ENCODE data around the gene HUS1B. TPM values are rescaled to one million over a fixed set of nuclear protein-coding genes. Genes with fewer than 3 reads are reported as not detected.
A peak's percentile ranks its signal among the peaks of the same experiment; 100 is the strongest.

The HUS1B gene
- total and polyA plus RNA-seq, 2 experiments from 2014 or later: 1.2 TPM; not detected in 1

- TF ChIP-seq CTCF (IDR thresholded peaks at IDR 0.05; ENCODE audit: low read depth, low read length): no peak
- H3K4me3 ChIP-seq: no peak overlapping the region
- H3K27ac ChIP-seq: no peak overlapping the region
- H3K9me3 ChIP-seq (ENCODE audit: low read depth): no peaks in the 10 kb centered on the region
- no peaks in the 10 kb centered on the region for H3K36me3 ChIP-seq
- no peak for DNase-seq (ENCODE audit: low read depth in 1 of 2, low spot score in 1 of 2)
- no peaks in the 10 kb centered on the region for H3K27me3 ChIP-seq
- H3K4me1 ChIP-seq (ENCODE audit: low read depth): no peaks in the 10 kb centered on the region
Measured at GRCh38 chr6:633611-634010, 23.3 kb downstream of the HUS1B start.

- H3K27me3 ChIP-seq: no peaks in the 10 kb centered on the region
- no peak overlapping the region for H3K4me3 ChIP-seq
- DNase-seq (ENCODE audit: low read depth in 1 of 2, low spot score in 1 of 2): no peak
- no peaks in the 10 kb centered on the region for H3K4me1 ChIP-seq (ENCODE audit: low read depth)
- no peaks in the 10 kb centered on the region for H3K9me3 ChIP-seq (ENCODE audit: low read depth)
- no peak overlapping the region for H3K27ac ChIP-seq
- no peak for TF ChIP-seq CTCF (IDR thresholded peaks at IDR 0.05; ENCODE audit: low read depth, low read length)
- H3K36me3 ChIP-seq: no peaks in the 10 kb centered on the region
Measured at GRCh38 chr6:628766-629165, 28.1 kb downstream of the HUS1B start.

GRCh38 chr6:626236-626635, 30.7 kb downstream of the HUS1B start:
- Histone ChIP-seq H3K36me3 (no peaks in the 10 kb centered on the region), H3K4me3 (no peak overlapping the region), H3K27ac (no peak overlapping the region), H3K27me3 (no peaks in the 10 kb centered on the region), H3K4me1 (ENCODE audit: low read depth) (no peaks in the 10 kb centered on the region), H3K9me3 (ENCODE audit: low read depth) (no peaks in the 10 kb centered on the region)
- DNase-seq (ENCODE audit: low read depth in 1 of 2, low spot score in 1 of 2): no peak
- TF ChIP-seq CTCF (IDR thresholded peaks at IDR 0.05; ENCODE audit: low read depth, low read length): no peak

- DNase-seq (ENCODE audit: low read depth in 1 of 2, low spot score in 1 of 2): peak; percentile 55 to 69
- TF ChIP-seq CTCF (IDR thresholded peaks at IDR 0.05; ENCODE audit: low read depth, low read length): peak; percentile 22
- no peaks in the 10 kb centered on the region for H3K9me3 ChIP-seq (ENCODE audit: low read depth)
- H3K27me3 ChIP-seq: no peaks in the 10 kb centered on the region
- H3K4me3 ChIP-seq: no peak overlapping the region
- no peaks in the 10 kb centered on the region for H3K36me3 ChIP-seq
- H3K4me1 ChIP-seq (ENCODE audit: low read depth): no peaks in the 10 kb centered on the region
- H3K27ac ChIP-seq: no peak overlapping the region
Measured at GRCh38 chr6:624979-625378, 31.9 kb downstream of the HUS1B start.

GRCh38 chr6:622462-622861, 34.4 kb downstream of the HUS1B start:
- no peaks in the 10 kb centered on the region for H3K27me3 ChIP-seq
- no peak for DNase-seq (ENCODE audit: low read depth in 1 of 2, low spot score in 1 of 2)

More at GRCh38 chr6:622462-622861, 34.4 kb downstream of the HUS1B start:
- Histone ChIP-seq H3K27ac (no peak overlapping the region), H3K36me3 (no peaks in the 10 kb centered on the region), H3K4me3 (no peak overlapping the region), H3K4me1 (ENCODE audit: low read depth) (no peaks in the 10 kb centered on the region), H3K9me3 (ENCODE audit: low read depth) (no peaks in the 10 kb centered on the region)
- no peak for TF ChIP-seq CTCF (IDR thresholded peaks at IDR 0.05; ENCODE audit: low read depth, low read length)

Data from cardiac muscle cell (in vitro differentiated cells and primary cell).